Trophoblast cell (in vitro differentiated cells and primary cell): ENCODE measurements around the gene ESYT1.

Source experiments
- DNase-seq, 2 donors: peaks; one replicate each; pipeline ENCODE4 v3.0.0-alpha.2; 2016
- H2AFZ ChIP-seq: 2 replicates; pipeline ENCODE4 v1.6.1; 2013; ENCODE audit warnings: low read length, moderate library complexity, mild to moderate bottlenecking; ENCODE audit not compliant: insufficient read depth, poor library complexity
- H2AK5ac ChIP-seq: 2 replicates; pipeline ENCODE4 v1.6.1; 2013; ENCODE audit warnings: mild to moderate bottlenecking, low read length
- H2BK120ac ChIP-seq: 2 replicates; pipeline ENCODE4 v1.6.1; 2013; ENCODE audit warnings: low read length, mild to moderate bottlenecking, moderate library complexity; ENCODE audit not compliant: insufficient read depth, poor library complexity
- H2BK12ac ChIP-seq: 2 replicates; pipeline ENCODE4 v1.6.1; 2013; ENCODE audit warnings: mild to moderate bottlenecking, low read length, moderate library complexity
- H2BK5ac ChIP-seq: 2 replicates; pipeline ENCODE4 v1.6.1; 2013; ENCODE audit warnings: low read length, low read depth, moderate library complexity, mild to moderate bottlenecking; ENCODE audit not compliant: poor library complexity
- H3K14ac ChIP-seq: 2 replicates; pipeline ENCODE4 v1.6.1; 2013; ENCODE audit warnings: mild to moderate bottlenecking, low read length
- H3K18ac ChIP-seq: 2 replicates; pipeline ENCODE4 v1.6.1; 2013; ENCODE audit warnings: mild to moderate bottlenecking, low read length
- H3K23ac ChIP-seq: 2 replicates; pipeline ENCODE4 v1.6.1; 2013; ENCODE audit warnings: low read length
- H3K27ac ChIP-seq: 2 replicates; pipeline ENCODE4 v1.5.1; 2013; ENCODE audit warnings: low read depth, mild to moderate bottlenecking, inconsistent platforms, low read length, moderate library complexity
- H3K27me3 ChIP-seq: 2 replicates; pipeline ENCODE4 v1.6.1; 2013; ENCODE audit warnings: inconsistent platforms, mild to moderate bottlenecking, low read length, moderate library complexity; ENCODE audit not compliant: insufficient read depth
- H3K36me3 ChIP-seq, 2 experiments: 1 replicate in 1 of 2; 2 replicates in 1 of 2; pipeline ENCODE4 v1.6.1; 2013; ENCODE audit warnings: low read length in 2 of 2, mild to moderate bottlenecking in 2 of 2, moderate library complexity in 1 of 2; ENCODE audit not compliant: insufficient read depth in 2 of 2, control insufficient read depth in 1 of 2
- H3K4ac ChIP-seq: 2 replicates; pipeline ENCODE4 v1.6.1; 2013; ENCODE audit warnings: low read depth, mild to moderate bottlenecking, low read length, moderate library complexity
- H3K4me1 ChIP-seq, 2 experiments: 1 replicate in 1 of 2; 2 replicates in 1 of 2; pipeline ENCODE4 v1.6.1; 2013; ENCODE audit warnings: low read length in 2 of 2, mild to moderate bottlenecking in 2 of 2, moderate library complexity in 1 of 2; ENCODE audit not compliant: insufficient read depth in 2 of 2, control insufficient read depth in 1 of 2
- H3K4me2 ChIP-seq: 2 replicates; pipeline ENCODE4 v1.6.1; 2013; ENCODE audit warnings: inconsistent platforms, mild to moderate bottlenecking, low read length, moderate library complexity
- H3K4me3 ChIP-seq: 2 replicates; pipeline ENCODE4 v1.5.1; 2013; ENCODE audit warnings: mild to moderate bottlenecking, low read depth, low read length, inconsistent platforms
- H3K79me1 ChIP-seq: one replicate; pipeline ENCODE4 v1.6.1; 2013; ENCODE audit warnings: low read length
- H3K79me2 ChIP-seq: 2 replicates; pipeline ENCODE4 v1.6.1; 2013; ENCODE audit warnings: low read length, mild to moderate bottlenecking; ENCODE audit not compliant: control insufficient read depth, insufficient read depth, poor library complexity
- H3K9ac ChIP-seq: 2 replicates; pipeline ENCODE4 v1.6.1; 2013; ENCODE audit warnings: mild to moderate bottlenecking, low read length
- H3K9me3 ChIP-seq: 2 replicates; pipeline ENCODE4 v1.6.1; 2013; ENCODE audit warnings: low read depth, mild to moderate bottlenecking, control low read depth, inconsistent platforms, low read length; ENCODE audit not compliant: insufficient read depth
- H4K12ac ChIP-seq: 2 replicates; pipeline ENCODE4 v1.6.1; 2013; ENCODE audit warnings: low read depth, mild to moderate bottlenecking, low read length, moderate library complexity
- H4K8ac ChIP-seq: 2 replicates; pipeline ENCODE4 v1.6.1; 2013; ENCODE audit warnings: low read depth, mild to moderate bottlenecking, low read length, moderate library complexity
- H4K91ac ChIP-seq: one replicate; pipeline ENCODE4 v1.6.1; 2013; ENCODE audit warnings: low read depth, mild to moderate bottlenecking, low read length, moderate library complexity
- WGBS: extraction: QIAGEN DNeasy Blood & Tissue Kit; methylation state at CpG from one replicate; pipeline ENCODE4 v1.1.7; 2013; ENCODE audit warnings: missing lambda C conversion rate; ENCODE audit not compliant: insufficient read length, insufficient coverage; ENCODE audit errors: extremely low coverage; 5-methylcytosine and 5-hydroxymethylcytosine counted together

Gene ESYT1

DNA sequence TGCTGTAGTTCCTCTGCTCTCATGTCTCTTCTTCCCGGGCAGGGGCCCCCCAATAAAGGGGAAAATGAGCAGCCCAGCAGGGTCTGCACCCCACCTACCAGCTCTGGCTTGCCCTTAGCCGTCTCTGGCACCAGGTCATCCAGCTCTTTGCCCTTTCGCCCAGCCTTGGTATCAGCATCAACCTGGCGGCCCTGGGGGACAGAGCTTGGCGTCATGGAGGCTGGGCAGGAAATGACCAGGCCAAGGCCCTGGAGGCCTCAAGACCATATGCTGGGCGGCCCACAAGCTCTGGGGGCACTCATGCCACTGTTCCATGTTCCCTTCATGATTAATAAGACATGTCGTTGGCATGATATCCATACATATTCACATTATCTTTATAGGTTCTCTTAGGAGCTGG is 44.8 kb downstream of the ESYT1 start:
- H3K27ac ChIP-seq: no peak overlapping the region
- H2AK5ac ChIP-seq: no peak overlapping the region
- H3K14ac ChIP-seq: no peak overlapping the region
- no CpG with 5 or more reads among the region's 7 CpGs for WGBS
- no peaks in the 10 kb centered on the region for H3K79me1 ChIP-seq
- H3K23ac ChIP-seq: no peak overlapping the region
- H4K8ac ChIP-seq: no peak overlapping the region
- no peak for DNase-seq
- H3K18ac ChIP-seq: no peak overlapping the region
- H3K4me2 ChIP-seq: no peak overlapping the region
- H2BK120ac ChIP-seq: no peak overlapping the region
- H3K9ac ChIP-seq: no peak overlapping the region
- H3K4ac ChIP-seq: no peak overlapping the region
- no peak overlapping the region for H4K12ac ChIP-seq
- H2BK12ac ChIP-seq: no peak overlapping the region
- H2BK5ac ChIP-seq: no peak overlapping the region
- H4K91ac ChIP-seq: no peak overlapping the region
- H2AFZ ChIP-seq: no peak overlapping the region
- no peaks in the 10 kb centered on the region for H3K79me2 ChIP-seq
- peak overlapping the region; percentile 31 for H3K4me3 ChIP-seq
- no peaks in the 10 kb centered on the region for H3K4me1 ChIP-seq
- no peaks in the 10 kb centered on the region for H3K9me3 ChIP-seq
- no peaks in the 10 kb centered on the region for H3K27me3 ChIP-seq
- peaks cover 57 to 65% of the 10 kb centered on the region in 2 experiments for H3K36me3 ChIP-seq

- no peaks in the 10 kb centered on the region for H3K27me3 ChIP-seq
- peak overlapping the region; percentile 36 for H3K9ac ChIP-seq
- no peak overlapping the region for H4K8ac ChIP-seq
- H3K4me1 ChIP-seq: no peaks in the 10 kb centered on the region
- no peak overlapping the region for H2AK5ac ChIP-seq
- peaks cover 2% of the 10 kb centered on the region for H3K9me3 ChIP-seq
- H2BK5ac ChIP-seq: no peak overlapping the region
- H3K79me1 ChIP-seq: no peaks in the 10 kb centered on the region
- H3K79me2 ChIP-seq: no peaks in the 10 kb centered on the region
- H3K23ac ChIP-seq: no peak overlapping the region
- no peak overlapping the region for H2AFZ ChIP-seq
- no peak for DNase-seq
- no peak overlapping the region for H4K12ac ChIP-seq
- no CpG with 5 or more reads among the region's 3 CpGs for WGBS
- no peak overlapping the region for H4K91ac ChIP-seq
- H2BK12ac ChIP-seq: no peak overlapping the region
- H3K18ac ChIP-seq: no peak overlapping the region
- H2BK120ac ChIP-seq: no peak overlapping the region
- no peak overlapping the region for H3K4ac ChIP-seq
- no peak overlapping the region for H3K4me2 ChIP-seq
- H3K27ac ChIP-seq: no peak overlapping the region
- no peak overlapping the region for H3K4me3 ChIP-seq
- no peak overlapping the region for H3K14ac ChIP-seq
- peaks cover 36 to 46% of the 10 kb centered on the region in 2 experiments for H3K36me3 ChIP-seq
Observed at GRCh38 chr12:56178347-56178746, 50.3 kb downstream of the ESYT1 start.

GRCh38 chr12:56186957-56187356 is 58.9 kb downstream of the ESYT1 start:
- Histone ChIP-seq H4K8ac (no peak overlapping the region), H3K4me2 (no peak overlapping the region), H4K91ac (no peak overlapping the region), H3K9me3 (no peaks in the 10 kb centered on the region), H2BK12ac (no peak overlapping the region), H4K12ac (no peak overlapping the region), H3K27ac (no peak overlapping the region), H3K4ac (no peak overlapping the region), H3K79me1 (peaks cover 10% of the 10 kb centered on the region), H3K4me3 (no peak overlapping the region), H3K18ac (no peak overlapping the region), H2BK5ac (no peak overlapping the region), H2AFZ (no peak overlapping the region), H3K14ac (no peak overlapping the region), H3K23ac (no peak overlapping the region), H2BK120ac (no peak overlapping the region), H3K4me1 (peaks cover 0 to 8% of the 10 kb centered on the region in 2 experiments), H3K9ac (no peak overlapping the region), H3K36me3 (peaks cover 14 to 20% of the 10 kb centered on the region in 2 experiments), H2AK5ac (no peak overlapping the region), H3K79me2 (peaks cover 8% of the 10 kb centered on the region), H3K27me3 (no peaks in the 10 kb centered on the region)
- no peak for DNase-seq
- no CpG with 5 or more reads among the region's 2 CpGs for WGBS

GRCh38 chr12:56188131-56188777 is 60.2 kb downstream of the ESYT1 start:
- H3K4me3 ChIP-seq: peak overlapping the region; percentile 87
- H3K27me3 ChIP-seq: no peaks in the 10 kb centered on the region
- no peak overlapping the region for H2AK5ac ChIP-seq
- no CpG with 5 or more reads among the region's 10 CpGs for WGBS
- peak overlapping the region; percentile 79 for H3K4me2 ChIP-seq
- H3K79me2 ChIP-seq: peaks cover 8% of the 10 kb centered on the region
- H3K18ac ChIP-seq: no peak overlapping the region
- H4K12ac ChIP-seq: peak overlapping the region; percentile 86
- H2BK120ac ChIP-seq: no peak overlapping the region
- H3K23ac ChIP-seq: no peak overlapping the region
- peaks cover 10% of the 10 kb centered on the region for H3K79me1 ChIP-seq
- H4K91ac ChIP-seq: no peak overlapping the region
- H2BK12ac ChIP-seq: no peak overlapping the region
- peak in 1 of 2 donors; percentile 16 for DNase-seq
- H4K8ac ChIP-seq: no peak overlapping the region
- H3K4me1 ChIP-seq: peaks cover 0 to 8% of the 10 kb centered on the region in 2 experiments
- peak overlapping the region; percentile 49 for H3K9ac ChIP-seq
- H3K9me3 ChIP-seq: no peaks in the 10 kb centered on the region
- H3K14ac ChIP-seq: peak overlapping the region; percentile 84
- no peak overlapping the region for H3K27ac ChIP-seq
- H2BK5ac ChIP-seq: no peak overlapping the region
- no peak overlapping the region for H2AFZ ChIP-seq
- H3K4ac ChIP-seq: peak overlapping the region; percentile 9
- H3K36me3 ChIP-seq: peaks cover 11 to 20% of the 10 kb centered on the region in 2 experiments
